Endothelial cell of umbilical vein (primary cell): ENCODE data around the gene RBBP5.

ENCODE experiments used
- CTCF ChIP-seq, 2 donors: IDR thresholded peaks; 1 replicate in 1 of 2; 2 replicates in 1 of 2; pipeline ENCODE4 v1.5.1; 2011; ENCODE audit warnings: low read length in 2 of 2, mild to moderate bottlenecking in 2 of 2, moderate library complexity in 2 of 2, control low read depth in 1 of 2, inconsistent platforms in 1 of 2, low read depth in 1 of 2; ENCODE audit not compliant: insufficient read depth in 1 of 2; ENCODE audit errors: extremely low read depth in 1 of 2
- POLR2A ChIP-seq: IDR thresholded peaks from 2 replicates; pipeline ENCODE4 v1.6.1; 2012; ENCODE audit warnings: low read depth, mild to moderate bottlenecking, control low read depth, low read length

DNA sequence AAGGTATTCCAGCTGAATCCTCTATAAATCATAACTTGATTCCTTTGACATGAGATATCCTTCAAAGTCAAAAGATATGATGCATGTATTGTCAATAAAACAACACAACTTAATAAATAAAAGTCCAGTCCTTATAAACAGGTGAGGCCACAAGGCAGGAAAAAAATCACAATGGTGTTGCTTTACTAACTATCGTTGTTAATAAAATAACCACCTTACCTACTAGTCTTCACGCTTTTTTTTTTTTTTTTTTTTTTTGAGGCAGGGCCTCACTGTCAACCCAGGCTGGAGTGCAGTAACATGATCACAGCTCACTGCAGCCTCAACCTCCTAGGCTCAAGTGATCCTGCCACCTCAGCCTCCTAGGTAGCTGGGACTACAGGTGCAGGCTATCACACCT lies 37.4 kb downstream of the RBBP5 start, which contains the start of gene TMEM81:
- TF ChIP-seq CTCF (IDR thresholded peaks at IDR 0.05; ENCODE audit: extremely low read depth in 1 of 2, insufficient read depth in 1 of 2, low read depth in 1 of 2, low read length in 2 of 2) (no peak), POLR2A (no peak)
